ENCODE measurements around the gene PHYH.

GRCh38 chr10:13239923-13240322 is 59.9 kb downstream of the PHYH start:
- TF ChIP-seq, protein P1, sequence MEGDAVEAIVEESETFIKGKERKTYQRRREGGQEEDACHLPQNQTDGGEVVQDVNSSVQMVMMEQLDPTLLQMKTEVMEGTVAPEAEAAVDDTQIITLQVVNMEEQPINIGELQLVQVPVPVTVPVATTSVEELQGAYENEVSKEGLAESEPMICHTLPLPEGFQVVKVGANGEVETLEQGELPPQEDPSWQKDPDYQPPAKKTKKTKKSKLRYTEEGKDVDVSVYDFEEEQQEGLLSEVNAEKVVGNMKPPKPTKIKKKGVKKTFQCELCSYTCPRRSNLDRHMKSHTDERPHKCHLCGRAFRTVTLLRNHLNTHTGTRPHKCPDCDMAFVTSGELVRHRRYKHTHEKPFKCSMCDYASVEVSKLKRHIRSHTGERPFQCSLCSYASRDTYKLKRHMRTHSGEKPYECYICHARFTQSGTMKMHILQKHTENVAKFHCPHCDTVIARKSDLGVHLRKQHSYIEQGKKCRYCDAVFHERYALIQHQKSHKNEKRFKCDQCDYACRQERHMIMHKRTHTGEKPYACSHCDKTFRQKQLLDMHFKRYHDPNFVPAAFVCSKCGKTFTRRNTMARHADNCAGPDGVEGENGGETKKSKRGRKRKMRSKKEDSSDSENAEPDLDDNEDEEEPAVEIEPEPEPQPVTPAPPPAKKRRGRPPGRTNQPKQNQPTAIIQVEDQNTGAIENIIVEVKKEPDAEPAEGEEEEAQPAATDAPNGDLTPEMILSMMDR (IDR thresholded peaks at IDR 0.05), result no peak
- no peak for TF ChIP-seq POLR2A (IDR thresholded peaks at IDR 0.05)

Data from gastroesophageal sphincter (tissue), 3 donors.